Retinal pigment epithelial cell (primary cell): ENCODE data around the gene CAPN2.

Experiments
- DNase-seq: peaks from one replicate; pipeline ENCODE4 v3.0.0-alpha.2; 2010; ENCODE audit warnings: low read depth
- H3K4me3 ChIP-seq: 2 replicates; pipeline ENCODE4 v1.5.1; 2011; ENCODE audit warnings: mild to moderate bottlenecking, low read length, control low read depth, moderate library complexity
- CTCF ChIP-seq: conservative IDR thresholded peaks from 2 replicates; pipeline ENCODE4 v1.5.1; 2011; ENCODE audit warnings: low read depth, low read length, control low read depth, inconsistent platforms

CAPN2 gene

GRCh38 chr1:223824712-223825111 lies 112.4 kb downstream of the CAPN2 start:
- H3K4me3 ChIP-seq: no peak overlapping the region
- DNase-seq: no peak
- TF ChIP-seq CTCF: no peak
